SKM-1 (cell line): ENCODE results near the gene RPS17.
"Not testable (repeated sequence)": the region's sequence is repeated elsewhere in the genome, so short reads cannot be mapped to it uniquely, and the experiment has no call there.

Experiments
- DNase-seq: peaks from one replicate; lab custom pipeline; 2025; ENCODE audit not compliant: unreplicated experiment; lab: John Stamatoyannopoulos, UW

Gene RPS17

GRCh38 chr15:82548700-82549099 lies 8.4 kb upstream of the RPS17 start:
- DNase-seq, result no peak

DNA sequence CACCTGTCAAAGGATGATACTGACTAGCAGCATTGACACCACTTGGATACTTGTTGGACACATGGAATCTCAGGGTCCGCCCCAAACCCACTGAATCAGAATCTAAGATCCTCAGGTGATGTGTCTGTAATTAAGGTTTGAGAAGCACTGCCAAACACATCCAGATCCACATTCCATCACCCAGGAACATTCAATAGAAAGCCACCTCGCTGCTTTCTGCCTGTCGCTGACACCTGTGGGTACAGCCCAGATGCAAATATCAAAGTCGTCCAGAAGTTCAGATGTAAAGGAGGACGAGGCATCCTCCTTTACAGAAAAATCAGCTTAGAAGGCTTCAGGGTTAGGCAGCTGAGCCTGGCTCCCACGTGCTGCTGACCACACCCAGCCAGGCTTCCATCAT lies 5.2 kb upstream of the RPS17 start:
- no peak for DNase-seq

DNA sequence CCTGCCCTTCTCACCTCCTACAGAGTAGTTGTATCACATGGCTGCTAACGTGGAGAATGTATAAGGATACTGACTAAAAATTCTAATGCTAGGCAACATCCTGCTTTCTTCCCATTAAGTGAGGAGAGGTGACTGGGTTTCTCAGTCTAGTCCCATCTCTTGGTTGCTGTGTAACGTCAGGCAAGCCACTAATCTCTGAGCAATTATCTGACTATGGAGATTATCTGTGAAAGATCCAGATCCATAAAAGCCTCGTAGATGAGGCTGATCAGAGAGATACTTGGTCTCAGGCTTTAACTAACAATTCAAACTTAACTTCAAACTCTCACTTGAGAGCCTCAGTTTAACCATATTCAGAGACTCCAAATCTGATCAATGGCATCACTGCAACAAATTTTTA lies 4.7 kb upstream of the RPS17 start:
- no peak for DNase-seq

DNA sequence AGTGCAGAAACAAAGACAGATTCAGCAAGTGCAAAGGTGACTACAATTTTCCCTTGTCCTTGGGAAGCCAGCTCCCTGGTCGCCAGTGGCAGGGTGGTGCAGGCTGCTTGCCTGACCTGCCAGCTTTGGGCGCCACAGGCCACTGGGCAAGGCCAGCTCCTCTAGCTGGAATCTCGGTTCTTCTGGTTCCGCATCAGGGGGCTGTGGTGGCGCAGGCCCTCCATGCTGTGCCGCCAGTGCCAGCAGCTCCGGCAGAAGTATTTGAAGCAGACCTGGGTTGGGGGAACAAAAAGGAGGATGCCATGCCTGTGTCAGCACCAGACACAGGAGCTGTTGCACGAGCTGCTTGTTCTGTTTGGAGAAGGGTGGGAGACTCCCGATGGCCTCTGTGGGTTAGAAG lies 4.2 kb upstream of the RPS17 start:
- no peak for DNase-seq

GRCh38 chr15:82543160-82543559 lies 2.9 kb upstream of the RPS17 start:
- DNase-seq, result no peak

DNA sequence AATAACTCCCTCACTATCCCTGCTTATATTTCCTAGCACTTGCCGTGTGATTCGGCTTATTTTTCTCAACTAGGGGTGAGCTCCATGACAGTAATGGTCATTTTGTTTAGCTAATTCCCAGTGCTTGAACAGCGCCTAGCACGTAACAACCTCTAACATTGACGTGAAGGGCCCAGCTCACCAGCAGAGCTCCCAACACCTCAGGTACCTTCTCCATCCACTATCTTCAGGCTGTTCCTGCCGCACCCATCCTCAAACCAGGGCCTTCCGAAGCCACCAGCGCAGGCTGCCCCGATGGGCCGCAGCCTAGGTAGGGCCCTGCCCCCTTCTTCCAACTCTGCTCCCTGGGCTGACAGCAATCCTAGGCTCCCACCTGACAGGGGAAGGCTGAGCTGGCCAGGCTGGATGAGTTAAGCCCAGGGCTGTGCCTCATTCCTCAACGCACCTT lies 751 bp upstream of the RPS17 start:
- no peak for DNase-seq

DNA sequence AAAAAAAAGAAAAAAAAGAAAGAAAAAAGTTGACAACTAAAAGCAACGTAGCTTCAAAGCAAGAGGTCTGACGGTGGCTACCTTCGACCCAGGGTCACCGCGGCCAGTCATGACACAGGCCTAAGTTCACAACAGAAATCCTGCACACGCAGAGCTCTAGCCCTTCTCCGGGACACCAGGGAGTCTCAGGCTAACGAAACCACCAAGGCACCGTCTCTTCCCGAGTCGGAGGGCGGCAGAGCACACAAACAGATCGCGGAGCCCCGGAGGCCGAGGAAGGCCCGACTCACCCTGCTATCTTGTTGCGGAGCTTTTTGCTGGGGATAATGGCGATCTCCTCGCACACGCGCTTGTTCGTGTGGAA lies 584 bp downstream of the RPS17 start:
- no peak for DNase-seq

DNA sequence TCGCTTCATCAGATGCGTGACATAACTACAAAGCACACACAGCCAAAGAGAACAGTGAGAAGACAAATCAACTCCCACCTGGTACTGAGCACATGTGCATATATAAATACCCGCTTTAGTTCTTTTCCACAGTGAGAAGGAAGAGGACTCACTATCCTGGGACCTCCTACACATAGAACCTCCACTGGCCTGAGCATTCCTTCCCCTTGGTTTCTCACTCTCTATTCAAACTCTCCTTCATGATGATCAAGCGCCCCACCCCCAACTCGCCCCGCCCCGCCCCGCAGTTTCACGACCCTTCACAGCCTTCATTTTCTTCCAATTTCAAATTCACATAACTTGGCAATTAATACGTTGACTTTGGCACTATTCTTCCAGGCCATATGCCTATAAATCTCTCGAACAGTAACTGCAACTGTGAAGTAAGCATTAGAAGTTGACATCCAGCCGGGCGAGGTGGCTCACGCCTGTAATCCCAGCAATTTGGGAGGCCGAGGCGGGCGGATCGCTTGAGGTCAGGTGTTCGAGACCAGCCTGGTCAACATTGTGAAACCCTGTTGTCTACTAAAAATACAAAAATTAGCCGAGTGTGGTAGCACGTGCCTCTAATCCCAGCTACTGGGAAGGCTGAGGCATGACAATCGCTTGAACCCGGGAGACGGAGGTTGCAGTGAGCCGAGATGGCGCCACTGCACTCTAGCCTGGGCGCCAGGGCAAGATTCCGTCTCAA lies 1.1 kb downstream of the RPS17 start:
- DNase-seq, result no peak

DNA sequence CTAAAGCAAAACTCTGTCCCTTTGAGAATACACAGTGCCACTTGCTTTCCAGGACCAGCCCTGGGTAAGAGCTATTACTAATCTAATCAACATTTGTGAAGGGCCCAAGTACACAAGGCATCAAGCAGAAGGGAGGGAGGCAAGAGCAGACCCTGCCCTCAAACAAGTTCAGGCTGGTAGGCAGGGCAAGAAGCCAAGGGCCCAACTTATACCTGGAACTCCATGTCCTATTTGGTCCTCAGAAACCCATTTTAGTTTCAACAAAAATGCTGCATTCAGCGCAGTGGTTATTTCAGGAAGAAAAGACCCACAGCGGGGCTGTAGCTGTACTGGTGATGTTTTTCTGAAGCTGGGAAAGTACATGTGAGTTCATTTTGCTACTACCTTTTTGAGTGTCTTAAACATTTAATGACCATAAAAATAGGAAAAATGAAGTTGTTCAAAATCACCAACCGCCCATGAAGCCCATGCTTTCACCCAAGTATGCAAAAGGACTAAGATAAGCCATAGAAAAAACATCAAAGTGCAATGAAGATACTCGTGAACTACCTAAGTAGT lies 2.8 kb downstream of the RPS17 start:
- no peak for DNase-seq

DNA sequence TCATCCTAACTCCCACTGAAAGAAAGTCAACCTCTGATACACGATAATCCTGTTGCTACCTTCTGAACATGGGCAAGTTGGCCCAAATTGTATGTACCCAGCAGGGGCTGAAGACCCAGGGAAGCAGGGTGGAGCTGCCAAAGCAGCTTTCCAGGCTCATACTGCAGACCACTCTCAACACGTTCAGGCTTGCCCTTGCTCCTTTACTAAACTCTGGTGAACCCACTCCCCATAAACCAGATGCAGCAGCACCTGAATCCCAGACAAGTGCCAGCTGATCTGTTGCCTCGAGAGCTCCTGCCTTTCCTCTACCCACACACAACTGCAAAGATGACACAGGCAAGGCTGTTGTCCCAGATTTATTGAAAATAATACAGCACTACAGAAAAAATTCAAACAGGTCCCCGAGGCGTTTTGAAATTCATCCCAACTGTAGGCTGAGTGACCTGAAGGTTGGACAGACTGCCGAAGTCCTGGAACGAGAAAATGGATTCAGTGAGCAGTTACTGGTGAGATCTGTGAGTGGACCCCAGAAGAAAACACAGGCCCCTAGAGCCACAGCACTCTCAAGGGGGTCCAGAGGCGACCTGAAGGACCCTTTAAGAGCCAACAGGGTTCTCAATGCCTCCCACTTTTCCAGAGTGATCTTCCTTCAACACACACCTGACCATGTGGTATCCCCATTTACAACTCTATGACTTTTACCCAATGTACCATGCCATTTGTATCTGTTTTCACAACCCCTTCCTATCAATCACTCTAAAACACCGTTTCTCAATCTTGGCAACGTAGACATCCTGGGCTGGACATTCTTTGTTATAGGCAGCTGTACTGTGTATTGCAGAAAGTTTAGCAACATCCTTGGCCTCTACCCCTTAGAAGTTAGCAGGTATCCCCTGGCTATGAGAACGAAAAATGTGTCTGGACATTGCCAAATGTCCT lies 3.6 kb downstream of the RPS17 start:
- DNase-seq, result no peak

GRCh38 chr15:82535566-82536408 lies 4.5 kb downstream of the RPS17 start:
- DNase-seq, result no peak

GRCh38 chr15:82535151-82535550 lies 5.1 kb downstream of the RPS17 start:
- DNase-seq, result not testable (repeated sequence)

DNA sequence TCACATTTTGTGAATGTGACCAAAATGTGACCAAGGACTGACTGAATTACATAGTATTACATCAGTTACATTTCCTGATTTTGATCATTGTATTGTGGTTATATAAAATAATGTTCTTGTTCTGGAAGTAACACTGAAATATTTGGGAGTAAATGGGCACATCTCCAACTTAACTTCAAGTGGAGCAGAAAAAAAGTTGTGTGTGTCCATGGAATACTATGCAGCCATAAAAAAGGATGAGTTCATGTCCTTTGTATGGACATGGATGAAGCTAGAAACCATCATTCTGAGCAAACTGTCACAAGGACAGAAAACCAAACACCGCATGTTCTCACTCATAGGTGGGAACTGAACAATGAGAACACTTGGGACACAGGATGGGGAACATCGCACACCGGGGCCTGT lies 5.8 kb downstream of the RPS17 start:
- not testable (repeated sequence) for DNase-seq

- no peak for DNase-seq
Measured at GRCh38 chr15:82533801-82534200, 6.5 kb downstream of the RPS17 start.

GRCh38 chr15:82532991-82533481 lies 7.2 kb downstream of the RPS17 start:
- DNase-seq, result no peak

DNA sequence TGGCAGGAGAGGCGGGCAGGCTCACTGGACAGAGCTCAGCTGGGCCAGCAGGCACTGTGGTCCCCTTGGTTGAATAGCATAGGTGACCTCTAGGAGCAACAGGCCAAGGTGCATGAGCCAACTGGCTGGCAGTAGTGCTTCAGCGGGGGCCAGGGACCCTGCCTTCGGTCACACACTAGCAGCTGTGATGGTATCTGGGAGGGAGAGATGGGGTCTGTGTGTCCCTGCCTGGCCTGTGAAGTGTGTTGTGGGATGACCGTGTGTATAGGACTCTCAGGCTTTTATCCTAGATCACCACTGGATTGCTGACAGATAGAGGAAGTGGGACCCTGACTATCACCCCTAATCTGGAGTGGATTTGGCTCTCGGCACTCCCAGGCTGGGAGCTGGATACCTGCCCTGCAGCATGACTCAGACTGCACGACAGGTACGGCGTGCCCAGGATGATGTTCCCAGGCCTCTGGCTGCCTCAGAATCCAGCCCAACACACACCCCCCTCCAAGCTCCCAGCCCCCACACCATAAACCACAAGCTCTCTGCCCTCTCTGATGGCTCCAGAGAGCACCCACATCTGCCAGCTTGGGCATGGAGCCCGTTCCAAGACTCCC lies 7.8 kb downstream of the RPS17 start:
- no peak for DNase-seq

GRCh38 chr15:82531496-82532382 lies 8.5 kb downstream of the RPS17 start:
- no peak for DNase-seq

GRCh38 chr15:82530606-82531379 lies 9.5 kb downstream of the RPS17 start:
- DNase-seq, result no peak

- DNase-seq, result no peak
Measured at GRCh38 chr15:82530006-82530405, 10.3 kb downstream of the RPS17 start.
